GM03348 (cell line): ENCODE measurements around the gene TMEM8B.

Source experiments
- DNase-seq: peaks from one replicate; pipeline ENCODE4 v3.0.0; 2012; ENCODE audit warnings: low spot score

Gene TMEM8B

GRCh38 chr9:35812025-35812602, 16.9 kb upstream of the TMEM8B start, which contains the start of gene SPAG8:
Gene SPAG8 (minus strand): TSS chr9:35812262. CDS start chr9:35812147, 115 bp downstream.
- DNase-seq: peak; percentile 95

- DNase-seq: peak; percentile 24
Measured at GRCh38 chr9:35813434-35814105, 15.5 kb upstream of the TMEM8B start.

- peak; percentile 75 for DNase-seq
Measured at GRCh38 chr9:35814106-35814840, 14.8 kb upstream of the TMEM8B start.

GRCh38 chr9:35814841-35815543, 14.0 kb upstream of the TMEM8B start, which contains the start of gene HINT2:
Gene HINT2 (minus strand): TSS chr9:35815042. CDS start chr9:35814979, 63 bp downstream.
- peak; percentile 98 for DNase-seq

- no peak for DNase-seq
Measured at GRCh38 chr9:35816708-35817107, 12.3 kb upstream of the TMEM8B start.

GRCh38 chr9:35818341-35818740, 10.7 kb upstream of the TMEM8B start:
- no peak for DNase-seq

GRCh38 chr9:35820076-35820475, 9.0 kb upstream of the TMEM8B start:
- peak; percentile 74 for DNase-seq

- no peak for DNase-seq
Measured at GRCh38 chr9:35822926-35823325, 6.1 kb upstream of the TMEM8B start.

- DNase-seq: peak; percentile 69
Measured at GRCh38 chr9:35826071-35826701, 2.8 kb upstream of the TMEM8B start.

- peak; percentile 68 for DNase-seq
Measured at GRCh38 chr9:35827486-35827885, 1.5 kb upstream of the TMEM8B start.

GRCh38 chr9:35828716-35829083, 328 bp upstream of the TMEM8B start, which contains the start of gene FAM221B:
Gene FAM221B (minus strand): TSS chr9:35828732. CDS start chr9:35826161, 2,571 bp downstream.
- no peak for DNase-seq

- DNase-seq: no peak
Measured at GRCh38 chr9:35829764-35830096, 702 bp downstream of the TMEM8B start.

GRCh38 chr9:35831040-35831439, 2.0 kb downstream of the TMEM8B start:
- no peak for DNase-seq

GRCh38 chr9:35832814-35833213, 3.8 kb downstream of the TMEM8B start:
- DNase-seq: no peak

- DNase-seq: no peak
Measured at GRCh38 chr9:35834260-35835215, 5.5 kb downstream of the TMEM8B start.

- no peak for DNase-seq
Measured at GRCh38 chr9:35835216-35835632, 6.2 kb downstream of the TMEM8B start.

GRCh38 chr9:35835766-35836165, 6.7 kb downstream of the TMEM8B start:
- DNase-seq: no peak

- DNase-seq: no peak
Measured at GRCh38 chr9:35836595-35836994, 7.6 kb downstream of the TMEM8B start.

GRCh38 chr9:35839926-35840325, 10.9 kb downstream of the TMEM8B start:
- no peak for DNase-seq

GRCh38 chr9:35840881-35841644, 12.0 kb downstream of the TMEM8B start:
- no peak for DNase-seq
